NB4 (cell line): ENCODE results near the gene PSMA4.
"Not testable (repeated sequence)": the region's sequence is repeated elsewhere in the genome, so short reads cannot be mapped to it uniquely, and the experiment has no call there.

Experiments used
- DNase-seq: peaks from one replicate; pipeline ENCODE4 v3.0.0; 2010; ENCODE audit warnings: low read depth
- H3K4me3 ChIP-seq: one replicate; pipeline ENCODE4 v1.5.1; 2011; ENCODE audit warnings: mild to moderate bottlenecking, low read depth, low read length, moderate library complexity
- MYC ChIP-seq: IDR thresholded peaks from 2 replicates; pipeline ENCODE4 v1.6.1; 2011; ENCODE audit warnings: low read depth, low read length
- POLR2A ChIP-seq: IDR thresholded peaks from 2 replicates; pipeline ENCODE4 v1.6.1; 2011; ENCODE audit warnings: mild to moderate bottlenecking; ENCODE audit not compliant: insufficient read length; ENCODE audit errors: extremely low read depth
- TF ChIP-seq, protein P1 (sequence below): IDR thresholded peaks from one replicate; pipeline ENCODE4 v1.5.1; 2012; ENCODE audit warnings: low read depth, low read length
- TF ChIP-seq, protein P2 (sequence below): IDR thresholded peaks from 2 replicates; pipeline ENCODE4 v1.6.1; 2011; ENCODE audit warnings: low read depth, low read length

Gene PSMA4

DNA sequence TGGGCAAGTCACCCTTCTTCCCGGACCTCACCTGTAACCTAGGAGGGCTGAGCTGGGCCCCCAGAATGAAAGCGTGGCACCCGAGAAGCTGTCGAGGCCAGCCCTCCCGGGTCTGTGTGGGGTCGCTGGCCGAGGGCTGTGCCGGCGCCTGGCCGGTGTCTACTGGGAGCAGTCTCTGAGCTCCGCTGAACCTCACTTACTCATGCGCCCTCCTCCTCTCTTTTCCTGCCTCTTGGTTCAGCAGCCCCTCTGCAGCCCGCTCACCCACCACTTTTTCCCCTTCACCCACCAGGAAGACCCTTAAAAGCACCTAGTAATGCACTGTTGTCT lies 32.4 kb upstream of the PSMA4 start:
- H3K4me3 ChIP-seq, result peak overlapping the region; percentile 59
- DNase-seq, result no peak
- TF ChIP-seq, protein P1, sequence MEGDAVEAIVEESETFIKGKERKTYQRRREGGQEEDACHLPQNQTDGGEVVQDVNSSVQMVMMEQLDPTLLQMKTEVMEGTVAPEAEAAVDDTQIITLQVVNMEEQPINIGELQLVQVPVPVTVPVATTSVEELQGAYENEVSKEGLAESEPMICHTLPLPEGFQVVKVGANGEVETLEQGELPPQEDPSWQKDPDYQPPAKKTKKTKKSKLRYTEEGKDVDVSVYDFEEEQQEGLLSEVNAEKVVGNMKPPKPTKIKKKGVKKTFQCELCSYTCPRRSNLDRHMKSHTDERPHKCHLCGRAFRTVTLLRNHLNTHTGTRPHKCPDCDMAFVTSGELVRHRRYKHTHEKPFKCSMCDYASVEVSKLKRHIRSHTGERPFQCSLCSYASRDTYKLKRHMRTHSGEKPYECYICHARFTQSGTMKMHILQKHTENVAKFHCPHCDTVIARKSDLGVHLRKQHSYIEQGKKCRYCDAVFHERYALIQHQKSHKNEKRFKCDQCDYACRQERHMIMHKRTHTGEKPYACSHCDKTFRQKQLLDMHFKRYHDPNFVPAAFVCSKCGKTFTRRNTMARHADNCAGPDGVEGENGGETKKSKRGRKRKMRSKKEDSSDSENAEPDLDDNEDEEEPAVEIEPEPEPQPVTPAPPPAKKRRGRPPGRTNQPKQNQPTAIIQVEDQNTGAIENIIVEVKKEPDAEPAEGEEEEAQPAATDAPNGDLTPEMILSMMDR, result no peak
- TF ChIP-seq, protein P2, sequence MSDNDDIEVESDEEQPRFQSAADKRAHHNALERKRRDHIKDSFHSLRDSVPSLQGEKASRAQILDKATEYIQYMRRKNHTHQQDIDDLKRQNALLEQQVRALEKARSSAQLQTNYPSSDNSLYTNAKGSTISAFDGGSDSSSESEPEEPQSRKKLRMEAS, result no peak
- no peak for TF ChIP-seq MYC

DNA sequence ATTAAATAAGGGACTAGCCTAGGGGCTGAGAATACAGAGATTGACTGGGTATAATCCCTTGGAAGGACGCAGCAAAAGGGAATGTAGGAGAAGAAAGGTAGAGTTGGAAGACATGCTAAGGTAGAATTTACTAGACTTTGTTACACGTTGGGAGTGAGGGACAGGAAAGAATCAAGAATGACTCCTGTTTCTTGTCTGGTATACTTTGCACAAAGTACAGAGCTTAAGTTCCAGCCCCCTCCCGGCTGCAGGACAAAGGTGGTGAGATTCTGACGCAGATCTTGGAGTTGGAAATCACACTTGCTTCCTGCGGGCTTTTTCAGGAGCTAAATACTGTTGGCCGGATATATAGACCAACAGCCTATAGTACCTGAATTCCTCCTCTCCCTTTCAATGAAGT lies 32.0 kb upstream of the PSMA4 start:
- no peak for DNase-seq
- no peak overlapping the region for H3K4me3 ChIP-seq
- TF ChIP-seq, protein P1, result no peak
- TF ChIP-seq, protein P2, result no peak
- TF ChIP-seq MYC (no peak), POLR2A (no peak)

DNA sequence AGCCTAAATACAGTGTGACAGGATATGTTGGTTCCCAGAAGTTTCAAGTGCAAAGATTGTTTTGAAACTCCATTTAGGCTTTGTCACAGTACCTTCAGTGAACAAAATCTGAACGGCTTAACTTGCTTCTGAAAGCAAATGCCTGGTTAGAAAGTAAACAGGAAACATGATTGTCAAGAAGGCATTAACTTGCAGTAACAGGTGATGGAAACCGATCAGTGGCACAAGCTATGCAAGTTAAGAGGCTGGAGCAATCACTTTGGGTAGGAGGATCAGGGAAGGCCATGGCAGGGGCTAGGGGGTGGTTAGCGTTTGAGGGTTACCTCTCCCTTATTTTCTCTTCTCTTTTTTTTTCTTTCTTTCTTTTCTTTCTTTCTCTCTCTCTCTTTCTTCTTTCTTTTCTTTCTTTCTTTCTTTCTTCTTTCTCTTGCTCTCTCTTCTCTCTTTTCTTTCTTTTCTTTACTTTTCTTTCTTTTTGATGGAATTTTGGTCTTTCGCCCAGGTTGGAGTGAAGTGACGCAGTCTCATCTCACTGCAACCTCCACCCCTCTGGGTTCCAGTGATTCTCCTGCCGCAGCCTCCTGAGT lies 30.4 kb upstream of the PSMA4 start:
- TF ChIP-seq, protein P2, result no peak
- TF ChIP-seq, protein P1, result no peak
- TF ChIP-seq POLR2A (no peak), MYC (no peak)
- H3K4me3 ChIP-seq, result no peak overlapping the region
- no peak for DNase-seq

GRCh38 chr15:78520035-78520434 lies 20.2 kb upstream of the PSMA4 start:
- not testable (repeated sequence) for H3K4me3 ChIP-seq, DNase-seq

- no peak for TF ChIP-seq POLR2A
- no peak for TF ChIP-seq MYC
- TF ChIP-seq, protein P1, result no peak
- TF ChIP-seq, protein P2, result no peak
- DNase-seq, result no peak
- no peak overlapping the region for H3K4me3 ChIP-seq
Measured at GRCh38 chr15:78524230-78524629, 16.0 kb upstream of the PSMA4 start.

DNA sequence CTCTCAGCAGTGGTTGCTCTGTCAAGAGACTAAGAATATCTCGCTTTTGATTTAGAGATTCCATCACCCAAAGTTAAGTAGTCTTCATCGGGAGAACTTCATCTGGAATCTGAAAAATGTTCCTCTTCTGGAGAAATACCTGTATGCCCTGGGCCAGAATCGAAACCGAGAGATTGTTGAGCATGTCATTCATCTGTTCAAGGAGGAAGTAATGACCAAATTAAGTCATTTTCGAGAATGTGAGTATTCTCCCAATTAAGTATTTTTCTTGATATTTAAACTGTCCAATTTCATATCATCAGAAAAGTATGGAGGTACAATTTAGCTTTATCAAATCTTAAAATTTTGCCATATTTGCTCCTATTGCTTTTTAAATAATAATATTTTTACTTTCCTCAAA lies 12.9 kb upstream of the PSMA4 start:
- no peak for DNase-seq
- TF ChIP-seq, protein P1, result no peak
- TF ChIP-seq MYC (no peak), POLR2A (no peak)
- TF ChIP-seq, protein P2, result no peak
- H3K4me3 ChIP-seq, result no peak overlapping the region
